HG03571 (cell line): ENCODE measurements around the gene RARRES1.

Source experiments
- ATAC-seq: cut with Tn5 transposase; IDR thresholded peaks from one replicate; pipeline ENCODE4 v1.9.1; 2021; ENCODE audit not compliant: unreplicated experiment

RARRES1 gene

GRCh38 chr3:158735296-158736033 lies 3.2 kb upstream of the RARRES1 start:
- no peak for ATAC-seq

GRCh38 chr3:158733656-158734055 lies 1.4 kb upstream of the RARRES1 start:
- ATAC-seq, result no peak

DNA sequence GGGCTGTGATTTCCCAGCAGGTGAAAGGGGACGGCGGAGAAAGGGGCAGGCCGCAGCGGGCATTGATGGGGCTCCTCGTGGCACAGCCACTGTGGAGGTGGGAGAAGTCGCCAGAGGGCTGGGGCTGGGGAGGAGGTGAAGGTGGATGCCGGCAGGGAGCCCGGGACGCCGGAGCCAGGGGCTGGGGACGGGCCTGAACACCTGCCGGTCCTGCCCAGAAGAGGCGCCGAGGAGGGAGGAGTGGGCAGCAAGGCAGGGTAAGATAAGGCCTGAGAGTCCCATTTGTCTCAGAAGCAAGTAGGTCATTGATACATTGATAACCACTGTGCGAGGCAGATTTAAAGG lies 571 bp upstream of the RARRES1 start:
- no peak for ATAC-seq

DNA sequence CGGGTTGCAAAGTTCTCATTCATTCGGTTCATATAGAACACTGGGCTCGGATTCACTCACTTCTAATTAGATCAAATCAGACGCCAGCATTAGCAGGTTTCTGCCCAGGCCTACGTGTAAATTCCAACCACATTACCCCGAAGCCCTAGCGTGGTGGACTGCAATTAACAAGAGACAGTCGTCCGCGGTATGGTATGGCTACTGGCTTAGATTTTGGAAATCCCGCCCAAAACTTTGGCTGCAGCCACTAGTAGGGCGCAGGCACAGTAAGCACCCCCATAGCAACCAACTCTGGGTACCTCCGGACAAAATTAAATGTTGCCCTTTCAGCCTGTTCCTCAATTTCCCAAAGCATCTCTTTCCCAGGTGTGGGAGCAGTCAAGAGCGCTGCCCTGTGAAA lies 771 bp downstream of the RARRES1 start:
- ATAC-seq, result no peak

GRCh38 chr3:158728851-158729250 lies 3.4 kb downstream of the RARRES1 start:
- ATAC-seq, result no peak

DNA sequence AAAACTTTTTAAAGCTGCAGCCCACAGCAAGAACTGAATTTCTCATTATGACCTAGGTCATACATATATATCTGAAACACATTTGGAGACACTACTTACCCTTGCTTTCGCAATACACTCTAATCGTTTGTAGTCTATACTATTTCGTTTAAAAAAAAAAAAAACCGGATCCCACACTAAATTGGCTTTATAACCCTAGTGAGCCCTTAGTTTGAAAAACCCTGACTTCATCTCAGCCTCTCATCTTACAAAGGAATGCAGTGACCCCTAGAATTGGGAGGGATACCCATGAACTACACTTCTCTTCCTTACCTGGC lies 4.2 kb downstream of the RARRES1 start:
- no peak for ATAC-seq

DNA sequence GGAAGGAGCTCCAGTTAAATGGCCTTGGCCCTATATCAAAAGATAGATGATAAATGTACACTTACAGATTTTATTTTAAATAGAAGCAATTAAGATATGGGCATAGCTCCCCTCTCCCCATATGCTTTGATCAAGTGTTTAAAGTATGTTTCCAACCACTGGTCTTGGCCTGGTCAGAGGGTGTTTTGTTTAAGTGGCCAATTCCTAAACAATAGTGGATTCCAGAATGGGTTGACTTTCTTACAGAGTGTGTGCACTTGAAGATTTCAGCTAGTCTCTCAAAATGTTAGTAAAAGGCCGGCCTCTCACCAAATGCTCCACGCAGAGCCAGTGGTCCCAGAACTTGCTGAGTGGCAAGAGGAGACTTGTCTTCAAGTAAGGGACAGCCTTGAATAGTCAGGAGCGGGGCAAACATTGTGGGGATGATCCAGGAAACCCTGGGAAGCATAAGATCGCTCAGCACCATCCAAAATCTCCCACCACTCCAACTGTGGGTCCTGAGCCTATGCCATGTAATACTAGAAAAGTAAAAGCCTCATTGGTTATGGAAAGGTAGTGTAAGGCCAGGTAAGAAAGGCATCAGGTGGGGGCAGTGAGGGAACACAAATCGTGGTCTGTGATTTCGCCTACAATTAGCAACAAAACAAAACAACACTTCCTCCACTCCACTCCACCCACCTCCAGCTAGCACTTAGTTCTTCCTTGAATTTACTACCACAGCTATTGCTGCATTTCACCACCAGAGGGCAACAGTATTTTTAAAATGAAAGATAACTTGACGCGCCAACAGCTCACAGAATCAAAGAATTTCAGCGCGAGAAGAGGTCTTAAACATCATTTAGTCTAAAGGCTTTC lies 4.8 kb downstream of the RARRES1 start:
- ATAC-seq, result peak; percentile 47

- no peak for ATAC-seq
Observed at GRCh38 chr3:158725348-158726011, 6.8 kb downstream of the RARRES1 start.

DNA sequence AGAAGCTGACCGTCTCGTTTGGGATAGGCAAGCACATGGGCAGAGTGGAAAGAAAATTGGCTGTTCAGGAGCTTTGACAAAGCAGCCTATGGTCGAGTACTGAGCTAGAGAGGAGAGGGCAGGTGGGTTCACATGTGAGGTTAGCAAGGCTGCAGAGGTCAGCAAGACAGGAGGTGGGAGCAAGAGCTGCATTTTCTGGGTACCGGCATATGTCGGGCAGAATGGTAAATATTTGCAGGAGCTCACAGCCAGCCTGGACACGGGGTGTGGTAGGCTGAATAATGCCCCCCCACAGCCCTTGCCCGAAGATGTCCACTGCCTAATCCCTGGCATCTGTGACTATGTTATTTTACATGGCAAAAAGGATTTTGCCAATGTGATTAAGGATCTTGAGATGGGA lies 8.3 kb downstream of the RARRES1 start:
- ATAC-seq, result no peak

GRCh38 chr3:158722108-158722507 lies 10.1 kb downstream of the RARRES1 start:
- no peak for ATAC-seq

DNA sequence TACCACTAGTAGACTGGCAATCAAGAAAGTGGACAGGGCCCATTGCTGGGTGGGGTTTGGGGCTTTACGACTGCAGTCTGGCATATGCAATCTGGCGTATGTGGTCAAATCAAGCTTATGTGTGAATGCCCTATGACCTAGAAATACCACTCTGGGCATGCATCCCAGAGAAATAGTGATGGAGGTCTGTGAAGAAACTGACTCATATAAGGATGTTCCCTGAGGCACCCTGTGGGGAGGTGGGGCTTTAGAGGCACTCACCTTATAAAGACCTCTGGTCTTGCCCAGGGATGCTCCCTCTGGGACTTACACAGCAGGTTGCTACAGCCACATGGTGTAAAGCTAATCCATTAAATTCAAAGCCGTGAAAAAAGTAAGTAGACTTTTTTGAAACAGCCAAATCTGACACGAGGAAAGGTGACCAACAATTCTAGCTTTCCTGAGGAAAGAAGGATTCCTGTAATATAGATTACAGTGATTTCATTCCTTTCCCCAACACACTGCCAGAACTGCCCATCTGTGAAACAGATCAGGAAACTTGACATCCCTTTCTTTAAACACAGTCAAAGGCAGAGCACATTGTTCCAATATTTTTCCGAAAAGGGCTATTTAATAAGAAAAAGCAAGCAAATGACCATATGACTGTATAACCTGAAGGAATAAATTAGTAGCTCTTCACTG lies 13.6 kb downstream of the RARRES1 start:
- ATAC-seq, result no peak

DNA sequence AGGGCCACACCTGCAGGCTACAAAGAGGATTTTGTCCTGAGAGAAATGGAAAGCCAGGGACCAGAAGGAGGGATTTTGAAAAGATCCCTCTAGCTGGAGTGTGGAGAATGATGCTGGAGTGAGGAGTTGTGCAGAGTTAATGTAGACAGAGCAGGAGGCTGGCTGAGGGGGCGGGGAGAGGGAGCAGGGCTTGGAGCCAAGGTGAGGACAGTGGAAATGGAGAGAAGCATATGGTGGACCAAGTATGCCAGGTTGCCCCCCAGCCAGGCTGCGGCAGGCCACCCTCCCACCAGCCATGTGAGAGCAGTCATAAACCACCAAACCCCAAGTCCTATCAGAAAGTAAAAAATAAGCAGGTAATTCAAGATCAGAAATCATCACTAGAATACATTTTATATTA lies 14.7 kb downstream of the RARRES1 start:
- no peak for ATAC-seq

GRCh38 chr3:158713094-158713499 lies 19.2 kb downstream of the RARRES1 start:
- ATAC-seq, result no peak

DNA sequence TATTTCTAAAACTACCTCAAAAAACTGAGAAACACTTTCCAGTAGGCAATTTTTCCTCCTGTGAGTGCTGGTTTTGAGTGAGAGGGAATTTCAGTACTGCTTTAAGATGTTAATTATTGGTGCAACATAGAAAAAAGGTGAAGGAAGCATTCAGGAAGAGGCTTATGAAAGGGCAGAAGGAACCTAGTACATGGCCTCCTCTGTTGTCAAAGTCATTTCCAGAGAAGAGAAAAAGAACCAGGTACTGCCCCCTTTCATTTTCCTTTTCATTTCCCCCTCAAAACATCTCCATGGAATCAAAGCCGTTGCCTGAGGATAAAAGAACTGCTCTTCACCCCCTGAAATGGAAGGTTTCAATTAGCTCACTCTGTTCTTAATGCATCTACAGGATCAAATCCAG lies 19.8 kb downstream of the RARRES1 start:
- ATAC-seq, result no peak

DNA sequence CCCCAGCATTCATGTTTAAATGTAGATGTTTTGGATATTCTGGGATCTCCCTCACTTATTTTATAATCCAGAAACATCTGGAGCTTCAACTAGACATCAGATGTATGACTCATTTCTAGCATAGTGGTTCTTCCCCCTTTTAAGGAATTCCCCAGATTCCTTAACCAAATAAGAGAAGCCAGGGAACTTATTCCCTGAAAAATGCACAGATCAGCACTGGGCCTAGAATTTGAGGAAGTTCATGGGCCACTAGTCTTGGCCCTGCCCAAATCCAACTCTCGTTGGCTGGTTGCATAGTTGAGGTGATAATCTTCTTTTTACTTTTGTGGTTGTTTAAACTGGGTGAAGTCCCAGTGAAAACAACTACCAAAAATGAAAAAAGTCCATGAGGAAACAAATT lies 20.4 kb downstream of the RARRES1 start:
- no peak for ATAC-seq

GRCh38 chr3:158710601-158711000 lies 21.7 kb downstream of the RARRES1 start:
- ATAC-seq, result no peak

DNA sequence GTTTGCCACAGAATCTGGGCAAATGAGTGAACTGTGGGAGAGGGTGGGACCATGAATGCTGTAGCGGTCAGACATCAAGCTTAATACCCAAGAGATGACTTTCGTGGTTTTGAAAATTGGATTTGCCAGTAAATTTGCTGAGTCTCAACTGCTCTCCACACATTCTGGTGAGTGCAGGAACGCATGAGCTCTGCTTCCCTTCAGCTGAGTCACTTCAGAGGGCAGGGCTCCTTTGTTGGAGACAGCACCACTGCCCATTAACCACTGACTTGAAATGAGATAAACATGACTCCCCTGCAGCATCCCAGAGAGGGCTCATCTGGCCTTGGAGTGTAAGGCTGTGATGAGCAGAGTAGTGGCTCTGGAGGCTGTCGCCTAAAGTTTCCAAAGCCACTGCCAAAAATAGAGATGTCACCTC lies 22.6 kb downstream of the RARRES1 start:
- no peak for ATAC-seq

DNA sequence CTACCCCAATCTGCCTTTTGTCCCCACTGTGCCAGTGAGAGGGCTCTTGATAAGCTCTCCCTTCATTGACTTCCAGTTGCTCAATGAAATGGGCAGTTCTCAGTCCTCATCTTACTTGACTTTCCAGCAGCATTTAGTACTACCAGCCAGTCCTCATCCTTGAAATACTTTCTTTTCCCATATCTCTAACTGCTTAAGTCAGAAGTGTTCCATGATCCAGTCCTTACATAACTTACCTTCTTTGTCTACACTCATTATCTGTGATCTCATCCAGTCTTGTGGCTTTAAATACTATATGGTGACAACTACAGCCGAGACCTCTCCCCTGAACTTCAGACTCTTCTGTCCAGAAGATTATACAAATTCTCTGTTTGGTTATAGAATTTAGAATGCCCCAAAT lies 28.7 kb downstream of the RARRES1 start:
- no peak for ATAC-seq

- ATAC-seq, result no peak
Observed at GRCh38 chr3:158702815-158703481, 29.3 kb downstream of the RARRES1 start.

DNA sequence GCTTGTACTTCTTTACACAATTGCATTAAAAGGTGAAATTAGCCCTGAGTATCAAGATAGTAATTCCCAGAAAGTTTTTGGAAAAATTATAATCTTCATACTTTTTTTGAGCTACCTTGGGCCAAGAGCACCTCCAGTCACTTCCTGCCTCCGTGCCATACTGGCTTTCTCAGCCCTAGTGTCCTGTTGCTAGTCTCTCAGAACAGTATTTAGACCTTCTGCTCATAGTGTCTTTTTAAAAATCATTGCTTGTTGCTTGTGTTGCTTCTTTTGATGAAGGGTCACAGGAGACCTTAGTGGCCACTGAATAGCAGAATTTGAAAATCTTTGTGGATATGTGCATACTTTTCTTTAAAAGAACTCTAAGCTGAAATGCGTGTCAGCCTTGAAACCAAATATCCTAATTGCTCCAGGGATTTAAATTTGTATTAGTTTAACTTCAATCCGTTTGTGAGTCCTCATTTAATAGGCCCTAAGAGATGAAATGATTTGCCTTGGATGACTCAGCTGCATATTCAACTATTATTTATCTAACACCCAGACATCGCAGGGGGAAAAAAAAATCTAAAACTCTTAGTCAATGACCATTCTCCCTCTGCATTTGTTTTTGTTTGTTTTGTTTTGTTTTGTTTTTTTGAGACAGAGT lies 30.7 kb downstream of the RARRES1 start:
- ATAC-seq, result no peak

GRCh38 chr3:158700559-158700958 lies 31.7 kb downstream of the RARRES1 start:
- no peak for ATAC-seq
